ENCODE data around the gene PPP1CC. TPM values are rescaled to one million over a fixed set of nuclear protein-coding genes. Genes with fewer than 3 reads are reported as not detected.
"Not testable (repeated sequence)": the region's sequence is repeated elsewhere in the genome, so short reads cannot be mapped to it uniquely, and the experiment has no call there.

PPP1CC gene
- polyA plus RNA-seq, 1 donor: 108 TPM

DNA sequence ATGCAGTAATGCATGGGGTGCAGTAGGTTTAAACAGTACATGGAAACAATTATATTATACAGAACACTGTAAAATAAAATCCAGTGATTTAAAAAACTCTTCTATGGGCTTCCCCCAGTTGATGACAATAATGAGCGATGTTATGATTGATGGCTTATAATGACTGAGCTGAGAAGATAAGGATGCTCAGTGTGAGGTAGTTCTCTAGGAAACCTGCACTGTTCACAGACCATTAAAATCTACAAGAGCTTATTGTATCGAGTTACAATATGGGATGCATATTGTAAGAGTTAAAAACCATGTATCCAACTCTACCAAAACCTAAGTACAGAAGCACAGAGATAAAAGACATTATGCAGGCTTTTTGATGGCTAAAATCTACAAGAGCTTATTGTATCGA, 19.8 kb downstream of the PPP1CC start:
- DNase-seq: not testable (repeated sequence)

- DNase-seq: no peak
Observed at GRCh38 chr12:110721570-110721969, 21.1 kb downstream of the PPP1CC start.

DNA sequence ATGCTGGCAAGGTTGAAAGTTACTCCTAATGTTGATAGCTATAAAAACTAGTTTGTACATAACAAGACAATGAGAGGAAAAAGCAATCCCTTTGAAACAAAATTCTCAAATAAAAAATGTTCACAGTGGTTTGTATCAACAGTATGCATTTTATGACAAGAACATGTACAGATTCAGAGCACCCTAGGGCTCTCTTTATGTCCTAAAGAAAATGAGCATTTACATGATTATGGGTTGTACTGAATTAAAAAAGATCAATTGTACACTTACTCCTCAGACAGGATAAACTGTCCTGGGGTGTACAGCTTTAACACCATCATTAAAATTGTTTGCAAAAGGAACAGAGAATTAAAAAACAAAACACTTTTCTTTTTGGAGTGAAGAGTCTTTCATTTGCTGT, 22.2 kb downstream of the PPP1CC start:
- DNase-seq: no peak

GRCh38 chr12:110718222-110718908, 24.3 kb downstream of the PPP1CC start:
- DNase-seq: no peak

DNA sequence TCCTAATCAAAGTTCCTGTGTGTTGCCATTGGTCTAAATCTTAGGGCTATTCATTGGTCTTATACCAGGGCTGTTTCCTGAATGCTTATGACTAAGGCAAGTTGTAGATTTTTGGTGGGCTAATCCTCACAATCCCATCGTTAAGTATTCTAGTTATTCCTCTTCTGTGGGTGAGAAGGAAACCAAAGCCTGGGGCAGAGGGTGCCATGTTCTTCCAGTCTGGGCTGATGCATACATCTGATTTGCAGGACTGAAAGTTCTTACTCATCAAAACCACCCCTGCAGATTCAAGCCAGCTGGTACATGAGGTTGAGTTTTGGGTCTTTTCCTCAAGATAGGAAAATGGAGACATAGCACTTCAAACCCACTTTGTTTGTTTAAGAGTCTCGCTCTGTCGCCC, 25.7 kb downstream of the PPP1CC start:
- no peak for DNase-seq

DNA sequence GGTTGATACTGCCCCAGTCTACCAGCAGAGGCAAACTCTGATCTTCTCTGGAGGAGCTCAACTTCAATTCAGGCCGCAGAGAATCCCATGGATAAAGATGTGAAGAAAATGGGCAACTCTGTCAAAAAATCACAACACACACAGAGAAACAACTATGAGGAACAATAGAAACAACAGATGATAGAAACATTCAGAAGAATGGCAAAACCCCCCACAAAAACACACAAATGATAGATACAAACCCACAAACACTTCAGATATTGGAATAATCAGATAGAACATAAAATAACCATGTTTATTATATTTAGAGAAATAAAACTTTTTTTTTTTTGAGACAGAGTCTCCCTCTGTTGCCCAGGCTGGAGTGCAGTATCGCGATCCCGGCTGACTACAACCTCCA, 33.8 kb downstream of the PPP1CC start:
- DNase-seq: no peak

GRCh38 chr12:110705309-110705708, 37.4 kb downstream of the PPP1CC start:
- DNase-seq: no peak

GRCh38 chr12:110704750-110705149, 37.9 kb downstream of the PPP1CC start:
- no peak for DNase-seq

DNA sequence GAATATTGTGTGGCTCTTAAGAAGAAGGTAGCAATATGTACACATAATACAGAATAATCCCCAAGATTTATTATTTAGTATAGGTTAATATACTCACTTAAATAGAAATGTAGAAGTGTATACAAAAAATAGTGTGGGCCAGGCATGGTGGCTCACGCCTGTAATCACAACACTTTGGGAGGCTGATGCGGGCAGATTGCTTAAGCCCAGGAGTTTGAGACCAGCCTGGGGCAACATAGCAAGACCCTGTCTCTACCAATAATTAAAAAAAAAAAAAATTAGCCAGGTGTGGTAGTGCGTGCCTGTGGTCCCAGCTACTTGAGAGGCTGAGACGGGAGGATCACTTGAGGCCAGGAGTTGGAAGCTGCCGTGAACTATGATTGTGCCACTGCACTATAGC, 38.5 kb downstream of the PPP1CC start:
- DNase-seq: no peak

- no peak for DNase-seq
Observed at GRCh38 chr12:110702081-110702480, 40.6 kb downstream of the PPP1CC start.

GRCh38 chr12:110699591-110700445, 42.9 kb downstream of the PPP1CC start:
- no peak for DNase-seq

DNA sequence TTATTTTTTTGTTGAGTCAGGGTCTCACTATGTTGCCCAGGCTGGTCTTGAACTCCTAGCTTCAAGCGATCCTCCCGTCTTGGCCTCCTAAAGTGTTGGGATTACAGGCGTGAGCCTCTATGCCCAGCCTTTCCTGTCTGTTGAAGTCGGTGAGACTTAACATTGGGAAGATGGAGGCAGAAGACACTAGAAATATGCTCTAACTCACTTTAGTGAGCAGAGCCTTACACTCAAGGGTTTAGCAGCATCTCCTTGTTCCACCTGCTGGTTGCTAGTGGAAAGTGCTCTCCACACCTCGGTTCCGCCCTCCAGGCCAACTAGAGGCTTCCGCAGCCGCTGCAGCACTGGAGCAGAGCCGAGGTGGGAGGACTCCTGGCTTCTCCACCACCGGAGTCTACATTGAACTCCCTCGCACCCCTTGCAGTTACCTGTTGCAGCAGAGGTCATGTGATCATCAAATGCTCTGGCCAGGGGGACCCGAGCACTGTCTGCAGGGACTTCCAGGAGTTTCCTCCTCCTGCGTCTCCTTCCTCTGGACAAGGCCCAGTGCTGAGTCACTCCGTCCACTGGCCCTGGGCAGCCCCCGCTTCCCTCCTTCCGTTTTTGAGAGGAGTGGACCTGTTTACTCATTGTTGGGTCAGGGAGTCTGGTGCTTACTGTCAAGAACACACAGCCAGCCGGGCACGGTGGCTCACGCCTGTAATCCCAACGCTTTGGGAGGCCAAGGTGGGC, 44.4 kb downstream of the PPP1CC start:
- peak; percentile 81 for DNase-seq

DNA sequence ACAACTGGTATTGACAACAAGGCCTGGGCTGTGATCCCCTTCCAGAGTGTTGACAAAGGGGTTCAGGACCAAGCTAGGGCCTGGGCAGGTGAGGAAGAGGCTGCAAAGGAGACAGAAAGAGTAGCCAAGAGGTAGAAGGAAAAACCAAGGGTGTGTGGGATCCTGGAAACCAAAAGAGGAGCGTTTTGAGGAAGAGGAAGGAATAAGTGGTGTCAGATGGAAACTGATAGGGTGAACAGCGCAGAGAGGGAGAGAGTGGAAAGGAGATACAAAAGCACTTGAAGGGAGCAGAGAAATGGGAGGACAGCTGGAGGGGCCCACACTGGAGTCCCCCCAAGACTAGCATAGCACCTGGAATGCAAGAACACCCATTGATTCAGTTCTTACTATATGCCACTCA, 45.5 kb downstream of the PPP1CC start:
- no peak for DNase-seq

GRCh38 chr12:110696283-110696682, 46.4 kb downstream of the PPP1CC start:
- no peak for DNase-seq

GRCh38 chr12:110694330-110694901, 48.3 kb downstream of the PPP1CC start:
- no peak for DNase-seq

GRCh38 chr12:110693731-110694130, 49.0 kb downstream of the PPP1CC start:
- DNase-seq: no peak

GRCh38 chr12:110690127-110690430, 52.6 kb downstream of the PPP1CC start:
- DNase-seq: no peak

DNA sequence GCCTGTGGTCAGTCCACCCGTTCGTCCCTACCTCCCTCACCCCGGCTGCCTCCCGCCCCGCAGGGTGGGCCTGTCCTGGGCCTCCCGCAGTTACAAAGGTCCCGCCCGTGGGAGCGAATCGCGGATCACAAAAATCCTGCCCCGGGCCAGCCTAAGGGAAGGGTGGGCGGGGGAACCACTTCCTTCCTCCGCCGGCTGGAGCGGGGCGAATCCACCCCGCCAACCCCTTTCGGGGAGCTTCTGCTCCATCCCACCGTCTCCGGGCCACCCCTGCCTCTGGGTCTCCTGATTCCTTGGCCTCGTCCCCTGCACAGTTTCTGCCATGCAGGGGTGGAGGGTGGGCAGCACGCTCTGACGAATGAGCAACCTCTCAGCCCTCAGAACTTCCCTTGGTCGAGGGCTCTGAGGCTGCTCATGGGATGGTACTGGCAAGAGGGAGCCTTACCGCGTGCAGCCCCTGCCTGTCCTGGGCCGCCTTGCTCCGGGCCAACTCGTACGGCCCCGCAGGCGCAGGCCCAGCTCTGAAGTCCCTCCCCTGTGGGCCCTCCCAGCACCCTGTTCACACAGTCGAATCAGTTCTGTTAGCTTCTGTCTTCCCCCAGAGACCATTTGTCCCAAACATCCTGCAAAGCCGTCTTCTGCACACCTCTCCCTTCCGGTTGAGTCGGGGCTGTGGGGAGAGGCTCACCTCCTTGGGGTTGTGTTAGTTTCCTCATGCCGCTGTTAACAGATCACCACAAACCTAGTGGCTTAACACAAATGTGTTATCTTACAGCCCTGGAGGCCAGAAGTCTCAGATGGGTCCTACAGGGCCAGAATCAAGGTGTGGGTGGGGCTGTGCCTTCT, 53.2 kb downstream of the PPP1CC start:
- peak; percentile 61 for DNase-seq

DNA sequence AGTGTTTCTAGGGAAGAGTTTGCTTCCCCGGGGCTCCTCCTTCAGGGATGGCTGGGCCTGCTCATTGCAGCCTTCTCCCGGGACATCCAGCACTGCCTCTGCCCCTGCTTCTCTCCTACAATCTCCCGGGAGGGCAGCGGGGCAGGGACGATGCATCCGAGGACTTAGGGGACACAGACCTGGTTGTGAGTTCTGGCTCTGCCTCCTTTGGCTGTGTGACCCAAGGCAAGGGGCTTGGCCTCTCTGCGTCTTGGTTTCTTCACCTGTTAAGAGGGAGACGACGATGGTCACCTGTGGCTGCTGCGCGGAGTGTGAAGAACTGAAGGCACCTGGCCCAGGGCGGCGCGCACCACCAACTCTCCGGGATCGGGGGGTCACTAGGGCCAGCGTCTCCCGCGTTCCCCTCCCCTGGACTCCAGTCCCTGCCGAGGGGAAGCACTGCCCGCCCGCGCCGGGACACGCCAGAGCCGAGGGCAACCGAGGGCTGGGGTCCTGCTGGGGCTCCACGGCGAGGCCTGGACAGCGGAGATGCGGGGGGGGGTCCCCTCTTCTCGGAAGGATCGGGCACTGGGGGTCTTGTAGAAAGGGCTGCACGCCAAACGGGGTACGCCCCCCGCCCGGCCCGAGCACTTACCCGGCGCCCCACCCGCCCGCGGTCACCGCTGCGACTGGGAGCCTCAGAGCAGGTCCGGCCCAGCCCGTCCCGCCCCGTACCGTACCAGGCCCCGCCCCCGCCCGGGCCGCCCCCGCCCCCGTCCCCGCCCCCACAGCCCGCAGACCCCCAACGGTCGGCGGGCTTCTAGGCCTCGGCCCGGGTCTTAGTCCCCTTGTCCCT, 54.0 kb downstream of the PPP1CC start, which contains the start of gene HVCN1:
HVCN1 (minus strand) TSS at position 670 of the 835 bp plus-strand sequence. CDS start 5,870 bp downstream, outside the sequence.
- DNase-seq: no peak

- DNase-seq: no peak
Observed at GRCh38 chr12:110687396-110688169, 55.1 kb downstream of the PPP1CC start.

Measured in hindlimb muscle (tissue), 1 donor.